SKM-1 (cell line): ENCODE data around the gene DDIT4.
"Not testable (repeated sequence)": the region's sequence is repeated elsewhere in the genome, so short reads cannot be mapped to it uniquely, and the experiment has no call there.

ENCODE experiments used
- DNase-seq: peaks from one replicate; lab custom pipeline; 2025; ENCODE audit not compliant: unreplicated experiment; lab: John Stamatoyannopoulos, UW

The DDIT4 gene

DNA sequence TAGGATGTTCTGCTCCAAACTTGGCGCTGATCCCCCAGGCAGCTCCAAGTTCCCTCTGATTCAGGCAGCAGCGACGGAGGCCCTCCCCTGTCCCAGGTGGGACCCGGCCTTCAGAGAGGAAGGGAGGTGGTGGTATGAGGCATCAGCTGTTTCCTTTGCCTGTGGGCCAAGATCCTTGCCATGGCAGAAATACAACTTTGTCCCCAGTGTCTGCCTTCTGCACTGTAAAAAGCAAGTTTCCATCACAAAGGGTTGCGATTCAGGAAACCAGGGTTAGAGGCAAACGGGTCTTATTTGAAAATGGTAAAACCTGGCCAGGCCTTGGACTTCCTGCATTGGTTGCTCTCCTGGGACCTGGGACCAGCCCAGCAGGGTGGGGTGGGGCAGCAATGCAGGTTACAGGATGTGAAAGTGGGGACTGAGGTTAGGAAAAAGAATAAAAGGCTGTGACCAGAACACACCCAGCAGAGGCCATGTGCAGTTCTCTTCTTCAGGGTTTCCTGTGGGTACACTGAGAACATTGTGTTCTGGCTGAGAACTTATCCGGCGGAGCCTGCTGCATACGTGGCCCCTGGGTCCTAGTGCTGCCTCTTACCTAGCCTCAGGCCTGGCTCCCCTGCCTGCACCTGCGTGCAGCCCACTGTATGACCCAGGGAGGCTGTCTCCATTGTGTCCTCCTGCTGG is 25.1 kb upstream of the DDIT4 start:
- peak; percentile 58 for DNase-seq

DNA sequence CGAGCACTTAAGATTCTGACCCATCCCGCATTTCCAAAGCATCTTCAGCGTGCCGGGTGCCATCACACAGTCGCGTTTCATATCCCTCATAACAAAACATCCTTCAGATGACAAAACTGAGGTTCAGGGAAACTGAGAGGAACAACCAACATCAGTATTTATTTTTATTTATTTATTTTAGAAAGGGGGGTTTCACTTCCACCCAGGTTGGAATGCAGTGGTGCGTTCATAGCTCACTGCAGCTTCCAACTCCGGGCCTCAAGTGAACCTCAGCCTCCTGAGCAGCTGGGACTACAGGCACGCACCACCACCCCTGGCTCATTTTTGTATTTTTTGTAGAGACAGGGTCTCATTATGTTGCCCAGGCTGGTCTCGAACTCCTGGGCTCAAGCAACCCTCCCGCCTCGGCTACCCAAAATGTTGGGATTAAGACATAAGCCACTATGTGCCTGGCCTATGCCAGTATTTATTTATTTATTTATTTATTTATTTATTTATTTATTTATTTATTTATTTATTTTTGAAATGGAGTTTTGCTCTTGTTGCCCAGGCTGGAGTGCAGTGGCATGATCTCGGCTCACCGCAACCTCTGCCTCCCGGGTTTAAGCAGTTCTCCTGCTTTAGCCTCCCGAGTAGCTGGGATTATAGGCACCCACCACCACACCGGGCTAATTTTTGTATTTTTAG is 24.4 kb upstream of the DDIT4 start:
- DNase-seq, result not testable (repeated sequence)

DNA sequence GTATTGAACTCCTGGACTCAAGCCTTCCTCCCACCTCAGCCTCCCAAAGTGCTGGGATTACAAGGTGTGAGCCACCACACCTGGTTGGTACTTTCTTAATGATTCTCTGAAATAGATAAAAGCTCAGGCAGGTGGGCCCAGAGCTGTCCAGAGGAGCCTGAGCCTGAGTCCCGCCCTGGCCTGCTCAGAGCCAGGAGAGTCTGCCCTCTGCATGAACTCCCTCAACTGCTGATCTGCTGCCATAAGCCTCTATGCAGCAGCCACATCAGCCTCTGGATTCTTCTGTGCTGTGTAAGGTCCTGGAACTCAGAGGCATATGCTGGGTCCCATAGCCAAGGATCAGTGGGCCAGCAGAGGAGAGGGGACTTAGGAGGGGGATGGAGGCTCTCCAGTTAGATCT is 23.1 kb upstream of the DDIT4 start:
- no peak for DNase-seq

DNA sequence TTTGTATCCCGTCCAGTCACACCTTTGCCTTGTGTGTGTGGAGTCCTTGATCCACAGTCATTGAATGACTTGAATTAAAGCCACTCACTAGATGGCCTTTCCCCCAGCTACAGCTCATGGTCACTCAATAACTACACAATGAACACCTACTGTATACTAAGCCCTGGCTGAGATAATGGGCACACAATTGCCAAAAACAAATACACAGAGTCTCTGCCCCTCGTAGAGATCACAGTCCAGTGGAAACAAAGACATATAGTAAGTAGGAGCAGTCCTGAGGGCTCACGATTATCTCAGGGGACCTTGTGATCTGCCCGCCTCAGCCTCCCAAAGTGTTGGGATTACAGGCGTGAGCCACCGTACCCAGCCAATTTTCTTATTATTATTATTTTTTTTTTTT is 22.1 kb upstream of the DDIT4 start:
- no peak for DNase-seq

DNA sequence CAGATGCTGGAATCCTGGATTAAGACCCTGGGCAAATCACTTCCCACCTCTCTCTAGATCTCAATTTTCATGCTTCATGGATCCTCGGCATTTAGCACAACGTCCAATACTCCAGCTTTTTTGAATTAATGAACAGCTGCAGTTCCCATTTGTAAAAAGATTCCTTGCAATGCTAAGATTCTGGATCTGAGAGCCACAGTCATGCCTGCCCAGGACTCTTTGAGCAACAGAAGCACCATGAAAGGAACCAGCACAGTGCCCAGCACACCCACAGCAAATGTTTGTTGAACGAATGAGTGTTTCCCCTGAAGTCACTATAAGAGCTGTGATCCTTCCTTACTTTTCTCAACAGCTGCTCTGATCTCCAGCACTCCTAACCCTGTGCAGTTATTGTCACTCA is 20.8 kb upstream of the DDIT4 start:
- no peak for DNase-seq

DNA sequence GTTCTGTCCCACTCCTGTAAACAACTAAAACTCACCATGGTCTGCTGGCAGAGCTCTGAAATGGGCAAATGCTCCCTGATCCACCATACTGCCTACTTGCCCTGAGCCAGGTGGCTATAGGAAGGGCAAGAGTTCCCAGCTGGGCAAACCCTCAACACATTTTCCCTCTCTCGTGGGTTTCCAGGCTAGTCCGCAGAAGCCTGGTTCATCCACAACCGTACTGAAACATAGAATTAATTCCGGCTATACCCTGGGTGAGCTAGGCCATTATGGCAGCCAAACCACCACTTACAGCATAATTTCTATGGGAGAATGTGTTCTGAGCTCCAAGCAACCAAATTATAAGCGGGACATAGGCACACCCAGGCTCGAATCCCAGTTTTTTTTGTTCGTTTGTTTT is 20.1 kb upstream of the DDIT4 start:
- no peak for DNase-seq

DNA sequence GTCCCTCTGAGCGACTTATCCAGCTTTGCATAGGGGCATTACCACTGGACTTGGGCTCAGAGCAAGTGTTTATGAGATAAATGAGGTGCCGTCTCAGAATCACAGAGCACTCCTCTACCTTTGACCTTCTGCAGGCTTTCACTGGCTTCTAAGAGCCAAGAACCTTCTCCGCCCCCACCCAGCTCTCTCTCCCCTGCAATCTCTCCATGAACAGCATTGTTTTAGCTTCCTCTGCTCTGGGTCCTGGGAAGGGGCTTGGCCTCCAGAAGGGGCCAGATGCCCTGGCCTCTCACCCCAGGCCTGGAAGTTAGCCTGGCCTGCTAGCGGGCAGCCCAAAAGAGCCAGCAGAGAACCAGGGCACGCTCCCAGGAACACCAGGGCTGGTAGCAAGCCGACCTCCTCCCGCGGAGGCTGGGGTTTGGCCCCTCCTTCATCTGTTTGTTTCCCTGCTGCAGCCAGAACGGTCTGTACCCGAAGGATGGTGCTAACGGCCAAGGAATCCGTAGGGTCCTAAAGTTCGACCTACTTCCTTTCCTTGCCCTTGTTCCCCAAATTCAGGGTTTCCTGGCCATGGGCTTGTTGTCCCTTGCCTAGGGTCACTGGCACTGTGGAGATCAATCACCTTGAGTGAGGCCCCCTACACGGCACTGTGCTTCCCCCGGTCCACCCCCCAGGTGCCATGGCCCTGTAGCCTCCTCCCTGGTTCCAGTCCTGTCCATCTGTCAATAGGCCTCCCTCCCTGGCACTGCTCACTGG is 18.7 kb upstream of the DDIT4 start:
- no peak for DNase-seq

DNA sequence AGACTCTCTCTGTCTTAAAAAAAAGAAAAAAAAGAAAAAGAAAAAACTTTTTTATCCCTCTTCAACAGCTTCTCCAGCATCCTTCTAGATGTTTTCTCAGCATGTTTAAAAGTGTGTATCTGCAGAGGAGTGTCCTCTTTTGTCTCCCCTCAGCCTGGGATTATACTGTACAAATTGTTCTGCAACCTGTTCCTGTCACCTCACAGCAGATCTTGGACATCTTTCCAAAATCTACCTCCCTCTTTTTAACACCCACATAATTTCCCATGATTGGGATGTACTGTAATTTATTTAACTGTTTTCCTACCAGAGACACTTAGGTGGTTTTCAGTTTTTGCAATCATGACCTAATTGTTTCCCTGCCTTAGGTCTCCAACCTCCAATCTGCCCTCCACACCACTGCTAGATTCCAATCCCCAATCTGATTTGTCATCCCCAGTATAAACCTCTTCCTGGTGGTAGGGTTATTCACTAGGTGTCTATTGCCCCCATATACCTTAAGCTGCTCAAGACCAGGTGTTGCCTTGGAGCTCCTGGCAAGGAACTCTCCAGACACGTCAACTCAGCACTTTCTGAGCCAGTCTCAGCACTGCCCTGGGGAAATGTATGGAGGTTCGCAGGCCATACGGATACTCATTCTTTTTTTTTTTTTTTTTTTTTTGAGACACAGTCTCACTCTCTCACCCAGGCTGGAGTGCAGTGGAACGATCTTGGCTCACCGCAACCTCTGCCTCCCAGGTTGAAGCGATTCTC is 17.6 kb upstream of the DDIT4 start:
- DNase-seq, result no peak

DNA sequence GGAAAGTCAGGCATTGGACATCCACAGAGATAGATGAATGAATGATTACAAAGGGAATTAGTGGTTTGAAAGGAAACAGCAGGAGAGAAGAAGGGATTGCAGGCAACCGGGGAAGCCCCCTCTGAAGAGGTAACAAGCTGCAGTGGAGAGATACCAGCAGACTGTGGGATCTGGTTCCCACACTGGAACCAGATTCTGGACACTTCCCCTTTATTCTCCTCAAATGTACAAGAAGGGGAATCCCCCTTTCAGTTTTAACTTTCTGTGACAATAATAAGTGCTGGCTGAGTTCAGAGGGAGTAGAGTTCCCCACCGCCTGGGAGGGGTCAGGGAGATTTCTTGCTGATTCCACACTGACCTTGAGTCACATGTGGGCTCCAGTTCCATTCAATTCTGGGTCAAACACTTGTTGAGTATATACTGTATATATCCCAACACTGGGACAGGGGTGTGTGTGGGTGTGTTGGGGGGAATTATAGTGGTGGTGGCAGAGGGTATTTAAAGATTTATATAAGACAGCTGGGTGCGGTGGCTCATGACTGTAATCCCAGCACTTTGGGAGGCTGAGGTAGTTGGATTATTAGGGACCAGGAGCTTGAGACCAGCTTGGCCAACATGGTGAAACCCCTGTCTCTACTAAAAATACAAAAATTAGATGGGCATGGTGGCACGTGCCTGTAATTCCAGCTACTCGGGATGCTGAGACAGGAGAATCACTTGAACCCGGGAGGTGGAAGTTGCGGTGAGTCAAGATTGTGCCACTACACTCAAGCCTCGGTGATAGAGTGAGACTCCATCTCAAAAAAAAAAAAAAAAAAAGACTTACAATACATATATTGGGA is 16.5 kb upstream of the DDIT4 start:
- no peak for DNase-seq

DNA sequence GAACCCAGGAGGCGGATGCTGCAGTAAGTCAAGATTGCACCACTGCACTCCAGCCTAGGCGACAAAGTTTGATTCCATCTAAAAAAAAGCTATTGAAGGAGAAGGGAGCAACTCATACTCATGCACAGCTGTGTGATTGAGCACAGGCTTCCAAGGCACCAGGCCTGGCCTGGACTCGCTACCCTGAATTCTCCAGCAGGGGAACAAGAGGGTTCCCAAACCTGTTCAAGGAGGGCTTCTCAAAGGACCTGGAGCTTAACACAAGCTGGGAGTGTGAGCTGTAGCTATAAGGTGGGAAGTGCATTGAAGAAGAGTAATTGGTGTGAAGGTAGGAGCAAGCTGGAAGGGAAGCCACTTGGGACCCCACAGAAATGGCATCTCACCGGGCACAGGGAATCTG is 15.1 kb upstream of the DDIT4 start:
- DNase-seq, result no peak

DNA sequence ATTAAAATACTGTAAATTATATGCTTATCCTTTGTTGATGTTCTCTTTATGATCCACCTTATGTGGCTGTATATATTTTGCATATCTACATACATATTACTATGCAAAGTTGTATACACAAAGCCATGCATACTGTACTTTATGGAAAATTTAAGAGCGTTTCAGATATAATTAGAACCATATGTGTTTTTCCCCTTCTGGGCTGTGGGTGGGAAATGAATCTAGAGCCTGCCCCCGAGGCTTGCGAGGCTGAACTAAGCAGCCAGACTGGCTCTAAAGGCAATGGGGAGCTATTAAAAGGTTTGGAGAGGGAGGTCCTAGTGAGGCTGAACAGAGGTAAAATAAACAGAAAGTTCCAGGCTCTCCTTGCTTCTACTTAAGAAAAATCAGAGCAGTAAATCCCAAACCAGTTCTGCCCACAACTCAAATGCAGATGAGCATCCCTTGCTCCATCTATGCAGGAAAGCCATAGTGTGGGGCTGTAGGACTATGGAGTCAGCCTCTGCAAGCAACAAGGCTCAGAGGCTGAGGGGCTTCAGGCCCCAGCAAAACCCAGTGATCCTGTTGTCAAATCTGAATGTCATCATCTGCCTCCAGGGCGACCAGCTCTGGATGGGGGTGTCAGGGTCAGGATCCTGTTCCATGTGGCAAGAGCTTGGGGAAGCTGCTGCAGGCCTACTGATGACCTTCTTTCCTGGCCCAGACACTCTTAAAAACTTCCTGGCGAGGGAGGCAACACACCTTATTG is 14.1 kb upstream of the DDIT4 start:
- DNase-seq, result no peak

DNA sequence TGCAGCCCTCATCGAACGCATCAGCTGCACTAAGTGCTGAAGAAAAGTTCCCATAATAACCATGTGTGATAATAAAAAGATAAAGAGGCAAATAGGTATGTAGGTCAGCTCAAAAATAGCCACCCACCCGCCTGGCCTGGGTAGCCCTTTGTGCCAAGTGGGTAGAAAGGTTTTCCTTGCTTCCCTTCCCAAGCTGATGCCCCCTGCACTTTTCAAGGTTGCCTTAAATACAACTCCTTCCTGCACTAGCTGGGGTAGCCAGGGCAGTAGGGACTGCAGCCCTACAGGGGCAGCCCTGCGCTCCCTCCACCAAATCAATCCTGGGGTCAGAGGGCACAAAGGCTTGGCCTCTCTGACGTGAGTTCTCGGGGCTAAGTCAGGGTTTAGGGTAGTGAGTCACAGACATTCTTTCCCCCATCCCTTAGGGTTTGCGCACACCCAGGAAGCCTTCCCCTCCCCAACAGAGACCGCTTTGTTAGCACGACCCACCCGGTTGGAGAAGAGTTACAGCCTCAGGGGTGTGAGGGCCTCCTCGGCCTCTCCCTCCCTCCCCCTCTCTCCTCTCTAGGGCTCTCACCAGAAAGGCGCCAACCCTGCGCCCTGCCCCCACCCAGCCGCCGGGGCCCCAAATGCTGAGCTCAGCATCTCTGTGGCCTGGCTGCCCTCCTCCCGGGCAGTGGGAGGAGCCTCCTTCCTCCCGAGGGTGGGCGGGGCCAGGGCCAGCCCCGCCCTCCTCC is 13.3 kb upstream of the DDIT4 start:
- DNase-seq, result peak; percentile 47

DNA sequence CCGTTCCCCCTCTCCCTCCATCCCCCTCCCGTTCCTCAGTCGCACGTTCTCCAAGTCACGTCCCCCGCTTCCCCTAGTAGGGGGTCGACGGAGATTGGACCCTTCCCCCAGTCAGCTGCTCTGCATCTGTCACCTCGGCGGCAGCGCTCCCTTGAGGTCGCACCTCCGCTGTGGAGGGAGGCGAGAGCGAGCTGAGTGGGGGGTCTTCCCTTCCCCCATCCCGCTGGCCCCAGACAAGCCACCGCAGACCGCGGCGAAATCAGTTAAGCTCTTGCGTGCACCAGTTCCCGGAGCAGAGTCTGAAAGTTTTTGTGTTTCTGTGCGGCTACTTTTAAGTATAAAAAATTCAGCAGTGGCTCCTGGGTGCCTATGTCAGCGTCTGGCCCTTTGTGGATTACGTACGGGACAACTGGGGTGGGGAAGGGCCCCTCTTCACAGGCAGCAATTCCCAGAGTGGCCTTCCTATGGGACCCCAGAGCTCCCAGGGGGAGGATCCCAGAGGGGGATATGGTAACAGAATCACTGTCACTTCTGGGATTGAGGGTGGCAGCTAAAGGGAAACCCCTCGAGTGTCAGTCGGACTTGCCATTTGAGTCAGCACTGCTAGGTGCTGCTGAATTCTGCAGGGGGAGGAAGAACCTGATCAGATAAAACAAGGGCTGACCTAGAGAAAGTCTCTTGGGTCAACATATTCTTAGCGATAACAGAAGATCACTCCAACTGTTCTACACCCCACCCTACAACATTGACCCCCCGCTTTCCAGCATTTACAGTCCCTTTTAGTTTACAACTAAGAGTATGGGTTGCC is 12.5 kb upstream of the DDIT4 start:
- no peak for DNase-seq

DNA sequence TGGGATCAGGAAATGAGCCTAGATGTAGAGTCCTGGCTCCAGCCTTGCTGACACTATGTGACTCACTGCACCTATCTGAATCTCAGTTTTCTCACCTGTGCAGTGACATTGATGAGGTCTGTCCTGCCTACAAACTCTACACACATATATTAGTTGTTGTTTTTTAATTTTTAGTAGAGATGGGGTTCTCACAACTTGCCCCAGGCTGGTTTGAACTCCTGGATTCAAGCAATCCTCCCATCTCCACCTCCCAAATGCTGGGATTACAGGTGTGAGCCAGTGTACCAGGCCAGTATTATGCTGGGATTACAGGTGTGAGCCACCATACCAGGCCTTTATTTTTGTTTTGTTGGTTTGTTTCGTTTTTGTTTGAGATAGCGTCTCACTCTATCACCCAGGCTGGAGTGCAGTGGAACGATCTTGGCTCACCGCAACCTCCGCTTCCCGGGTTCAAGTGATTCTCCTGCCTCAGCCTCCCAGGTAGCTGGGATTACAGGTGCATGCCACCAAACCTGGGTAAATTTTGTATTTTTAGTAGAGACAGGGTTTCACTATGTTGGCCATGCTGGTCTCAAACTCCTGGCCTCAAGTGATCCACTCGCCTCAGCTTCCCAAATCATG is 11.8 kb upstream of the DDIT4 start:
- no peak for DNase-seq

DNA sequence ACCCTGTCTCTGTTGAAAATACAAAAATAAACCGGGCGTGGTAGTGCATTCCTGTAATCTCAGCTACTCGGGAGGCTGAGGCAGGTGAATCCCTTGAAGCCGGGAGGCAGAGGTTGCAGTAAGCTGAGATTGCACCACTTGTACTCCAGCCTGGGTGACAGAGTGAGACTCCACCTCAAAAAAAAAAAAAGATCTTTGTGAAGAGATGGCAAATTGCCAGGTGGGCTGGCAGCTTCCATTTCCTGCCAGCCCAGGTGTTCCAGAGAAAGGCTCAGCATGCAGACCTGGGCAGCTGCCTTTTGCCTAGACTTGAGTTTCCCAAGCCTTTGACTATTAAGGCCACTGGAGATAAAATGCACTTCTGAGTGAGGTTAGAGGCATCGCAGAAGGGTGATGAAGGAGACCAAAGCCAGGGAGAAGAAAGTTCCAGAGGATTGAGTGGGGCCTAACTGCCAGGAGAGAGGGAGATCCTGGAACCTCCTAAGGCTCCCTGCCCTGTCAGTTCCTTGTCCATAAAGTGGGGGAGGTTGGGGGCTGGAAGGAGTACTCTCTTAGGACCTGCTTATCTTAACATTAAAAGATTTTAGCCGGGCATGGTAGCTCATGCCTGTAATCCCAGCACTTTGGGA is 10.0 kb upstream of the DDIT4 start:
- DNase-seq, result no peak

DNA sequence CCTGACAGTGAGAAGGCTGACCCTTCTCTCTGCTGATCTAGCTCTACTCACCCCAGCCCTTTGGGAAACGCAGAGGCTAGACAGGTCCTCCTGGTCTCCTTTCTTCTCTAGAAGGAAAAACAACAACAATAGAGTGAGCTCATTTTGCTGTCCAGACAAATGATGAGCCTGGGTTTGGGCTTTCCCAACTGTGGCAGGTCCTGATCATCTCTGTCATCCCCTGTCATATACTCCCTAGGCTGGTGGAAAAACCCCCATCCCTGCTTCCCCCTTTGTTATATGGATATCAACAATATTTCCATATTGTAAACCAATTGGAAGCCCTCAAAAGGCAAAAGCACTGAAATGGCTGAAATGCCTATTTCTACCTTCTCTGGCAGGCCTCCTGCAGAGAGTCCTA is 9.2 kb upstream of the DDIT4 start:
- no peak for DNase-seq

DNA sequence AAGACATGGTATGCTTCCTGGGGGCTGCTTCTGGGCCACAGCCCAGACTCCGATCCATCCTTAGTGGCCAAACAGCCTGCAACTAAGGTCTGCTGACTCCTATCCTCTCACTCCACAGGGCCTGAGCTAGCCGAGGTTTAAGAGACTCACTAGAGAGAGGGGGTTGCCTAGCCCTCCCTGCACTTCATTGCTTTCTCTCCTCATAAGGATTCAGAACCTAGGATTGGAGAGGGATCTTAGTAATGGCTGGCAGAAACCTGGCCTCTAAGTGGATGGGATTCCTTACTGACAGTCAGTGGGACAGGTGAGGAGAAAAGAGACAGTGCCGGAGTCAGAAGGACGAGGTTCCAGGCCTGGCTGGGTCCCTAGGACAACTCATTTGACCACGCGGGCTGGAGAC is 8.2 kb upstream of the DDIT4 start:
- no peak for DNase-seq
